NCI-H1092 (cell line): ENCODE results near the gene CUX1.
"Not testable (repeated sequence)": the region's sequence is repeated elsewhere in the genome, so short reads cannot be mapped to it uniquely, and the experiment has no call there.

Experiments
- DNase-seq: peaks from one replicate; lab custom pipeline; 2025; lab: John Stamatoyannopoulos, UW

Gene CUX1

GRCh38 chr7:101826081-101826835 lies 8.8 kb downstream of the CUX1 start:
- DNase-seq = no peak

DNA sequence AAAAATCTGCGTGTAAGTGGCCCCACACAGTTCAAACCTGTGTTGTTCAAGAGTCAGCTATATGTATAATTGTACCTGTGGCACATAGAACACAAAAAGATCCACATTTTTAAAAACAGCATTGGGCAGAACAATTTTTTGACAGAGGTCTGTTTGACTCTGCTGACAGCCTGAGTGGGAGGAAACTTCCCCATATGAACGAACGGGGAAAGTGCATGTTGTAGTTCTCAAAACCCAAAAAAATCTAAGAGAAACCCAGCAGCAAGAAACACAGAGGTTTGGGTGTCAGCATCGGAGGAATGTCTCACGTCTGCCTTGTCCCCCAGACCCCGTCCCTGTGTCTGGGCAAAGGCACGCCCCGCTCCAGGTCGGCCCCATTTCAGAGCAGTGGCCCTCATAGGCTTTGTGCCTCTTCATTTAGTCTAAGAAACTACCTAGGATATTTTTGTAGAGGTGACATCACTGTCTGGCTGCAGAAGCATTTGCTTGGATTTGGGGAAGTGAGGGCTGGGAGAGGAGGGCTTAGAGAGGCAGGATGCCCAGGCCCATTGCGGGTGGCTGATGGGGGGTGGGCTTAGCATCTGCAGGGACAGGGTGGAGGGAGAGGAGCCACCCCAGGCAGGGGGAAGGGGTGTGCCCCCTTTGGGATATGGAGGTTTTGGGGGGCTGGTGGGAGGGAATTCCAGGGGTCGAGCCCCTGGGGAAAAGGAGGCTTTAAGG lies 11.0 kb downstream of the CUX1 start:
- no peak for DNase-seq

- no peak for DNase-seq
Measured at GRCh38 chr7:101829374-101829773, 11.9 kb downstream of the CUX1 start.

- no peak for DNase-seq
Measured at GRCh38 chr7:101829821-101830220, 12.4 kb downstream of the CUX1 start.

- DNase-seq = not testable (repeated sequence)
Measured at GRCh38 chr7:101831396-101831795, 14.0 kb downstream of the CUX1 start.

- DNase-seq = no peak
Measured at GRCh38 chr7:101832205-101832631, 14.8 kb downstream of the CUX1 start.

GRCh38 chr7:101832685-101833375 lies 15.4 kb downstream of the CUX1 start:
- no peak for DNase-seq

DNA sequence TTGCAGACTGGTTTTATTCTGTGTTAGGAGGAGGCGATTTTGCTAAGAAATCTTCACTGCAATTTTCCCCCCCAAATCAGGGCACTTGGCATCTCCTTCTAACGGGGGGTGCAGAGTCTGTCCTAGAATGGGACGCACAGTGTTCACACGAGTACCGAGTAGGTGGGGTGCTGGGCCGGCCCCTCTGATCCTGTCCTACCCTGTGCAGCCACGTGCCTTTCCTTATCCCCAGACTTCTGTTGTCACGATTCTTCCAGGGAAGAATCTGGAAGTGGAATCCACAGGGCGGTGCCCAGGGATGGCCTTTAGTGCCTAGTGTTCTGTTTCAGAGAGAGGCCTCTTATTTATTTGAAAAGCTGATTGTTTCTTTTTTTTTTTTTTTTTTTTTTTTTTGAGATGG lies 16.4 kb downstream of the CUX1 start:
- no peak for DNase-seq

- no peak for DNase-seq
Measured at GRCh38 chr7:101835136-101835535, 17.7 kb downstream of the CUX1 start.

DNA sequence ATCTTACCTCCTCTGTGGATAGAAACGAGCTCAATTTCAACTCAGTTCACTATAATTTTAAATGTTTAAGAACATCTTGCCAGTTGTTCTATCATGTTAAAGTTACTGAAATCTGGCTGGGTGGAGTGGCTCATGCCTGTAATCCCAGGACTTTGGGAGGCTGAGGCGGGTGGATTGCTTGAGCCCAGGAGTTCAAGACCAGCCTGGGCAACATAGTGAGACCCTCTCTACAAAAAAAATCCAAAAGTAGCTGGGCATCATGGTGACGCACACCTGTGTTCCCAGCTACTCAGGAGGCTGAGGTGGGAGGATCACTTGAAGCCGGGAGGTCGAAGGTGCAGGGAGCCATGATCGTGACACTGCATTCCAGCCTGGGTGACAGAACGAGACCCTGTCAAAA lies 20.0 kb downstream of the CUX1 start:
- not testable (repeated sequence) for DNase-seq

DNA sequence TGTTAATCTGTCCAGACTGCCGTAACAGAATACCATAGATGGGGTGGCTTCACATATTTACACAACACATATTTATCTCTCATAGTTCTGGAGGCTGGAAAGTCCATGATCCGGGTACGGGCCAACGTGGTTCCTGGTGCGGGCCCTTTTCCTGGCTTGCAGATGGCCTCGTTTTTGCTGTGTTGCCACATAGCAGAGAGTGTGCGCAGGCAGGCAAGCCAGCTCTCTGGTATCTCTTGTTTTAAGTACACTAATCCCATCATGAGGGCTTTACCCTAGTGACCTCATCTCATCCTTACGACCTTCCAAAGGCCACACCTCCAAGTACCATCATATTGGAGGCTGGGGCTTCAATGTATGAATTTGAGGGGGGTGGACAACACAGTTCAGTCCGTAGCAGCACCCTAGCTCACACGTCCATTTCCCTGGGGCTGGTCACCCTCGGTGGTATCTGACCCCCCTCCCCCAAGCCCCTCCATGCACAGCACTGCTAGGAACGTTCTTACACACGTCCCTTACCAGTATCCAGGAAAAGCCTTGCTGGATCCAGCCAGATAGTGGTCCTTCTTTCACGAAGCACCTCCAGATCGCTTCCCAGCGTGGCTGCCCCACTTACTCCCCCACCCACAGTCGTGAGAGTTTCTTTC lies 21.5 kb downstream of the CUX1 start:
- no peak for DNase-seq

DNA sequence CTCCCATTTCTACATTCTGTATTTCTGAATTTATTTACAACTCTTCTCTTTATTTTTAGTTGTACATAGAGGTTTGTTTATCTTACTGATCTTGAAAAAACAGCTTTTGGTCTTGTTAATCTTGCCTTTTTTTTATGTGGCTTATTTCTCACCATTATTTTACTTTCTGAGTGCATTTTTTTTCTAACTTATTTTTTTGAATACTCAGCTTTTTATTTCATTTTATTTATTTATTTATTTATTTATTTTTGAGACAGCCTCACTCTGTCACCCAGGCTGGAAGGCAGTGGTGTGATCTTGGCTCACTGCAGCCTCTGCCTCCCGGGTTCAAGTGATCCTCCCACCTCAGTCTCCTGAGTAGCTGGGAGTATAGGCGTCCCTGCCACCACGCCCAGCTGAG lies 23.9 kb downstream of the CUX1 start:
- DNase-seq = no peak

GRCh38 chr7:101843293-101844271 lies 26.2 kb downstream of the CUX1 start:
- DNase-seq = no peak

GRCh38 chr7:101845974-101846373 lies 28.5 kb downstream of the CUX1 start:
- no peak for DNase-seq

DNA sequence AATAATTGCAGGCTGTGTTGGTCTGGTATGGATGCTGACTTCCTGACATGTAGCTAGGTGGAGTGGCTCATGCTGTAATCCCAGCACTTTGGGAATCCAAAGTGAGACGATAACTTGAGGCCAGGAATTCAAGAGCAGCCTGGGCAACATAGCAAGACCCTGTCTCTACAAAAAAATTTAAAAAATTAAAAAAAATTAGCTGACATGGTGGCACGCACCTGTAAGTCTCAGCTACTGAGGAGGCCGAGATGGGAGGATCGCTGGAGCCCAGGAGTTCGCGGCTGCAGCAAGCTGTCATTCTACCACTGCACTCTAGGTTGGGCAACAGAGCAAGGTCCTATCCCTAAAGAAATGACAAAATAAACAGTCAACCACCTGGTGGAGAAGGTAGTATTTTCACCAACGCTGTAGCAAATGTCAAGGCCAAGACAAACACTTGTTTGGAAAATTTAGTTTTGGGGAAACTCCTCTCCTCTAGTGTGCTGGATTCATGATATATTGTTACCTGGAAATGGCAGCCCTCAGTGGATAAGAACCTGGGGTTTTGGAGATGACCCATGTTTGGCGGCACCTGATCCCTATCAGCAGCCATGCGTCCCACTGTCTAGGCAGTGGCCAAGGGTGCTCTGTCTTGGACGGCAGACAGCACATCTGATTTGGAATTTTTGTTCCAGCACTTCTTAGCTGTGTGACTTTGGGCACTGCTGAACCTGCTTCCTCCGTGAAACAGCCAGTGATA lies 29.5 kb downstream of the CUX1 start:
- DNase-seq = no peak

DNA sequence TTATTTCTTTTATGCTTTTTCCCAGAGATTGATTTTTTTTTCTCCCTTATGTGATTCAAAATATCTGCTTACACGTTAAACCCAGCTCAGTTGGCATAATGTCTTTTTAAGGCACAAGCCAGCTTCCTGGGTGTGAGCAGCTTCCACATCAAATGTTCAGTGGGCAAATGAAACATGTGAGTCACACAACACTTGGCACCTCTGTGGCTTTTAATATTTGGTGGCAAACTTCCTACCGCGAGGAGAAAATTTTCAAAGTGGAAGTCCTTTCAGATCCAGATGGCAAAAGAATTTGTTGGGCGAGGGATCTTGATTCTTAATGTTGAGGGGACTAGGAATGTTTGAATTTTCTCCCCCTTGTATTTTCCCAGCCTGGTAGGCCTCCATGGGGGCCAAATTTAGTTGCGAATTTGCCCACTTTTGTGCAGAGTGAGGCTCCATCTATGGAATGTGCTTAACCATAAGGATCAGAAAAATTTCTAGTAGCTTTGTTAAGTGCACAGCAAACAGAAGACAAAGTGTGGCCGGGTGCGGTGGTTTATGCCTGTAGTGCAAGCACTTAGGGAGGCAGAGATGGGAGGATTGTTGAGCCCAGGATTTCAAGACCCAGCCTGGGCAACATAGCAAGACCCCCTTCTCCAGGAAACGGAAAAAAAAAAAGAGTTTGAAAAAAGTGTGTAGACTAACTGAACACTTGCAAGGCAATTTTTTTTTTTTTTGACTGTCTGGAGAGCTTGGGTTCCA lies 31.0 kb downstream of the CUX1 start:
- no peak for DNase-seq

DNA sequence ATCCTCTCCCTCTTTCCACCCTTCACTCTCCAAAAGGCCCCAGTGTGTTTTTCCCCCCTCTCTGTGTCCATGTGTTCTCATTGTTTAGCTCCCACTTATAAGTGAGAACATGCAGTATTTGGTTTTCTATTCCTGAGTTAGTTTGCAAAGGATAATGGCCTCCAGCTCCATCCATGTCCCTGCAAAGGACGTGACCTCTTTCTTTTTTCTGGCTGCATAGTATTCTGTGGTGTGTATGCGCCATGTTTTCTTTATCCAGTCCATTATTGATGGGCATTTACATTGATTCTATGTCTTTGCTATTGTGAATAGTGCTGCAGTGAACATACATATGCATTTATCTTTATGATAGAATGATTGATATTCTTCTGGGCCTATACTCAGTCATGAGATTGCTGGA lies 31.9 kb downstream of the CUX1 start:
- DNase-seq = not testable (repeated sequence)

GRCh38 chr7:101852364-101852763 lies 34.9 kb downstream of the CUX1 start:
- not testable (repeated sequence) for DNase-seq

- DNase-seq = no peak
Measured at GRCh38 chr7:101853684-101854083, 36.3 kb downstream of the CUX1 start.
